Mesenchymal stem cell (in vitro differentiated cells and primary cell): ENCODE measurements around the gene SASH3. TPM values are rescaled to one million over a fixed set of nuclear protein-coding genes. Genes with fewer than 3 reads are reported as not detected.

Source experiments
- DNase-seq: peaks from one replicate; pipeline ENCODE4 v3.0.0-alpha.2; 2013
- H2AFZ ChIP-seq: one replicate; pipeline ENCODE4 v1.6.1; 2013; ENCODE audit warnings: low read depth, mild to moderate bottlenecking, control low read depth, inconsistent platforms, low read length, moderate library complexity
- H2AK5ac ChIP-seq: 2 replicates; pipeline ENCODE4 v1.6.1; 2013; ENCODE audit warnings: low read length, moderate library complexity, mild to moderate bottlenecking, inconsistent platforms; ENCODE audit not compliant: severe bottlenecking
- H2BK120ac ChIP-seq: one replicate; pipeline ENCODE4 v1.6.1; 2013; ENCODE audit warnings: low read depth, mild to moderate bottlenecking, inconsistent platforms, low read length, moderate library complexity
- H2BK12ac ChIP-seq, 2 experiments: one replicate each; pipeline ENCODE4 v1.6.1; 2013; ENCODE audit warnings: inconsistent platforms in 2 of 2, low read length in 2 of 2, mild to moderate bottlenecking in 2 of 2, moderate library complexity in 2 of 2, control low read depth in 1 of 2
- H2BK15ac ChIP-seq: one replicate; pipeline ENCODE4 v1.6.1; 2013; ENCODE audit warnings: mild to moderate bottlenecking, low read depth, inconsistent platforms; ENCODE audit not compliant: poor library complexity, severe bottlenecking
- H2BK5ac ChIP-seq: 2 replicates; pipeline ENCODE4 v1.6.1; 2013; ENCODE audit warnings: low read depth, mild to moderate bottlenecking, low read length, control low read depth, inconsistent platforms; ENCODE audit not compliant: poor library complexity, severe bottlenecking
- H3K14ac ChIP-seq, 2 experiments: one replicate each; pipeline ENCODE4 v1.6.1; 2013; ENCODE audit warnings: inconsistent platforms in 2 of 2, low read length in 2 of 2, control low read depth in 1 of 2, mild to moderate bottlenecking in 1 of 2, moderate library complexity in 1 of 2
- H3K18ac ChIP-seq, 2 experiments: one replicate each; pipeline ENCODE4 v1.6.1; 2013; ENCODE audit warnings: inconsistent platforms in 2 of 2, low read length in 2 of 2, control low read depth in 1 of 2, low read depth in 1 of 2, mild to moderate bottlenecking in 1 of 2
- H3K23ac ChIP-seq, 2 experiments: one replicate each; pipeline ENCODE4 v1.6.1; 2013; ENCODE audit warnings: inconsistent platforms in 2 of 2, low read length in 2 of 2, mild to moderate bottlenecking in 2 of 2, moderate library complexity in 2 of 2, control low read depth in 1 of 2
- H3K27ac ChIP-seq: 2 replicates; pipeline ENCODE4 v1.5.1; 2013; ENCODE audit warnings: mild to moderate bottlenecking, moderate library complexity, low read length, control low read depth, inconsistent platforms; ENCODE audit not compliant: poor library complexity, severe bottlenecking
- H3K27me3 ChIP-seq, 2 experiments: 2 replicates each; pipeline versions ENCODE4 v1.6.1 to v1.7.0; 2013; ENCODE audit warnings: low read length in 2 of 2, mild to moderate bottlenecking in 2 of 2, moderate library complexity in 2 of 2, control low read depth in 1 of 2, inconsistent platforms in 1 of 2; ENCODE audit not compliant: control insufficient read depth in 1 of 2, insufficient read depth in 1 of 2
- H3K36me3 ChIP-seq, 2 experiments: 2 replicates each; pipeline versions ENCODE4 v1.6.1 to v1.7.0; 2013; ENCODE audit warnings: low read length in 2 of 2, control low read depth in 1 of 2, inconsistent platforms in 1 of 2, low read depth in 1 of 2, mild to moderate bottlenecking in 1 of 2; ENCODE audit not compliant: insufficient read depth in 2 of 2, control insufficient read depth in 1 of 2
- H3K4ac ChIP-seq, 2 experiments: one replicate each; pipeline ENCODE4 v1.6.1; 2013; ENCODE audit warnings: inconsistent platforms in 2 of 2, low read length in 2 of 2, mild to moderate bottlenecking in 2 of 2, moderate library complexity in 2 of 2, control low read depth in 1 of 2, low read depth in 1 of 2
- H3K4me1 ChIP-seq: 2 replicates; pipeline ENCODE4 v1.6.1; 2013; ENCODE audit warnings: low read depth, low read length, control low read depth; ENCODE audit not compliant: control insufficient read depth, insufficient read depth
- H3K4me2 ChIP-seq: 2 replicates; pipeline ENCODE4 v1.6.1; 2013; ENCODE audit warnings: low read length, mild to moderate bottlenecking, inconsistent platforms; ENCODE audit not compliant: poor library complexity, severe bottlenecking
- H3K4me3 ChIP-seq, 2 experiments: 2 replicates each; pipeline versions ENCODE4 v1.5.1 to v1.7.0; 2013; ENCODE audit warnings: low read length in 2 of 2, mild to moderate bottlenecking in 2 of 2, control low read depth in 1 of 2, low read depth in 1 of 2; ENCODE audit not compliant: insufficient read depth in 1 of 2
- H3K79me1 ChIP-seq: replicated peaks from 2 replicates; pipeline ENCODE4 v1.6.1; 2013; ENCODE audit warnings: mild to moderate bottlenecking, control low read depth, low read length, inconsistent platforms; ENCODE audit not compliant: poor library complexity, severe bottlenecking
- H3K9ac ChIP-seq: 2 replicates; pipeline ENCODE4 v1.7.0; 2013; ENCODE audit warnings: mild to moderate bottlenecking, low read length, moderate library complexity
- H3K9me3 ChIP-seq: 2 replicates; pipeline ENCODE4 v1.7.0; 2013; ENCODE audit warnings: mild to moderate bottlenecking, low read length; ENCODE audit not compliant: control insufficient read depth
- H4K8ac ChIP-seq: one replicate; pipeline ENCODE4 v1.6.1; 2013; ENCODE audit warnings: inconsistent platforms, mild to moderate bottlenecking, low read length, moderate library complexity
- H4K91ac ChIP-seq: one replicate; pipeline ENCODE4 v1.6.1; 2013; ENCODE audit warnings: mild to moderate bottlenecking, low read length, inconsistent platforms
- WGBS: methylation state at CpG from one replicate; pipeline ENCODE4 v1.1.7; 2013; ENCODE audit warnings: mixed read lengths; 5-methylcytosine and 5-hydroxymethylcytosine counted together
- small RNA-seq: library from polyadenylated mRNA; stranded (forward); fragments of <200 nt; extraction: miRNeasy Mini kit (QIAGEN cat#:217004); gene quantifications from one replicate; pipeline ENCODE3, GENCODE V24; 2013; ENCODE audit warnings: low read depth

Gene SASH3

GRCh38 chrX:129843209-129843458, 63.4 kb downstream of the SASH3 start:
- Histone ChIP-seq H3K27ac (peak overlapping the region; percentile 41), H3K27me3 (peaks cover 6 to 19% of the 10 kb centered on the region in 2 experiments), H3K14ac (no peak overlapping the region), H3K23ac (no peak overlapping the region), H4K91ac (no peak overlapping the region), H3K9ac (peak overlapping the region; percentile 89), H2BK120ac (peak overlapping the region; percentile 19), H3K4ac (no peak overlapping the region), H2BK5ac (no peak overlapping the region), H2AFZ (no peak overlapping the region), H3K36me3 (peaks cover 0 to 17% of the 10 kb centered on the region in 2 experiments), H3K4me1 (peaks cover 4% of the 10 kb centered on the region), H2BK12ac (no peak overlapping the region), H2AK5ac (no peak overlapping the region), H3K4me2 (peak overlapping the region; percentile 80), H4K8ac (no peak overlapping the region), H2BK15ac (no peak overlapping the region), H3K79me1 (peaks cover 7% of the 10 kb centered on the region), H3K18ac (peak overlapping the region in 1 of 2 experiments; percentile 76), H3K9me3 (no peaks in the 10 kb centered on the region), H3K4me3 (peak overlapping the region; percentile 84 to 86)
- 0% methylated on average over 10 of the region's 23 CpGs for WGBS
- no peak for DNase-seq

GRCh38 chrX:129843459-129844306, 63.9 kb downstream of the SASH3 start, which contains the start of gene ZDHHC9:
ZDHHC9 (minus strand) TSS chrX:129843886; CDS start chrX:129841945, 1,941 bp downstream.
- H4K8ac ChIP-seq, result no peak within 1 kb of the TSS
- H3K18ac ChIP-seq, result peak within 1 kb of the TSS in 1 of 2 experiments; percentile 76
- no peak within 1 kb of the TSS for H3K4ac ChIP-seq
- peak within 1 kb of the TSS; percentile 41 for H3K27ac ChIP-seq
- peaks cover 9 to 24% of the 10 kb centered on the region in 2 experiments for H3K27me3 ChIP-seq
- peak within 1 kb of the TSS; percentile 19 for H2BK120ac ChIP-seq
- no peak within 1 kb of the TSS for H2BK12ac ChIP-seq
- H4K91ac ChIP-seq, result no peak within 1 kb of the TSS
- H3K9me3 ChIP-seq, result no peaks in the 10 kb centered on the region
- WGBS, result under 1% methylated on average over 39 of the region's 72 CpGs
- H2BK15ac ChIP-seq, result no peak within 1 kb of the TSS
- peak; percentile 90 for DNase-seq
- H3K4me1 ChIP-seq, result peaks cover 4% of the 10 kb centered on the region
- H3K9ac ChIP-seq, result peak within 1 kb of the TSS; percentile 89
- peak within 1 kb of the TSS; percentile 86 for H2AFZ ChIP-seq
- peaks cover 7% of the 10 kb centered on the region for H3K79me1 ChIP-seq
- H3K4me3 ChIP-seq, result peak within 1 kb of the TSS; percentile 84 to 86
- no peak within 1 kb of the TSS for H2AK5ac ChIP-seq
- no peak within 1 kb of the TSS for H3K23ac ChIP-seq
- peaks cover 0 to 16% of the 10 kb centered on the region in 2 experiments for H3K36me3 ChIP-seq
- peak within 1 kb of the TSS; percentile 80 for H3K4me2 ChIP-seq
- no peak within 1 kb of the TSS for H2BK5ac ChIP-seq
- H3K14ac ChIP-seq, result peak within 1 kb of the TSS in 1 of 2 experiments; percentile 92

Small RNAs within 50 kb of the gene (small RNA-seq; reads per million reads assigned to genes)
- not detected for gene RF00017
